ENCODE results near the gene OSTF1. TPM values are rescaled to one million over a fixed set of nuclear protein-coding genes. Genes with fewer than 3 reads are reported as not detected.

OSTF1 gene
- total RNA-seq, 4 donors from 2014 or later = 21.6 to 44.6 (median 32.9) TPM

- Histone ChIP-seq H3K4me1 (peaks cover 0 to 37% (median 7%) of the 10 kb centered on the region in 4 donors), H3K4me3 (peak overlapping the region; percentile 77 to 91 (median 85)), H3K36me3 (peaks cover 0 to 11% (median 0%) of the 10 kb centered on the region in 3 donors), H3K27ac (peak overlapping the region; percentile 98 to 99 (median 98)), H3K9me3 (no peaks in the 10 kb centered on the region), H3K27me3 (no peaks in the 10 kb centered on the region)
- TF ChIP-seq POLR2A (IDR thresholded peaks at IDR 0.05) (peak in 1 of 2 donors; percentile 41), CTCF (IDR thresholded peaks at IDR 0.05) (no peak)
- DNase-seq = peak in 2 of 3 donors; percentile 24 to 63
Measured at GRCh38 chr9:75086541-75087288, 1.6 kb upstream of the OSTF1 start.

- Histone ChIP-seq H3K4me1 (peaks cover 0 to 37% (median 7%) of the 10 kb centered on the region in 4 donors), H3K9me3 (no peaks in the 10 kb centered on the region), H3K36me3 (peaks cover 0 to 4% (median 0%) of the 10 kb centered on the region in 3 donors), H3K27ac (peak overlapping the region; percentile 98 to 99 (median 98)), H3K4me3 (peak overlapping the region; percentile 77 to 91 (median 85)), H3K27me3 (no peaks in the 10 kb centered on the region)
- TF ChIP-seq CTCF (IDR thresholded peaks at IDR 0.05) = peak in 1 of 6 experiments; percentile 1
- TF ChIP-seq POLR2A (IDR thresholded peaks at IDR 0.05) = no peak
- DNase-seq = peak in 2 of 3 donors; percentile 69 to 78
Measured at GRCh38 chr9:75087289-75087823, 958 bp upstream of the OSTF1 start.

- Histone ChIP-seq H3K27me3 (no peaks in the 10 kb centered on the region), H3K27ac (peak overlapping the region; percentile 98 to 99 (median 98)), H3K36me3 (no peaks in the 10 kb centered on the region), H3K4me1 (peaks cover 0 to 34% (median 7%) of the 10 kb centered on the region in 4 donors), H3K9me3 (no peaks in the 10 kb centered on the region), H3K4me3 (peak overlapping the region; percentile 77 to 91 (median 85))
- peak; percentile 68 to 79 (median 74) for DNase-seq
- peak in 5 of 6 experiments; percentile 4 to 52 (median 44) for TF ChIP-seq CTCF (IDR thresholded peaks at IDR 0.05)
- no peak for TF ChIP-seq POLR2A (IDR thresholded peaks at IDR 0.05)
Measured at GRCh38 chr9:75088646-75089372, 495 bp downstream of the OSTF1 start.

- DNase-seq = no peak
- no peaks in the 10 kb centered on the region for H3K36me3 ChIP-seq
- TF ChIP-seq CTCF (IDR thresholded peaks at IDR 0.05) (no peak), POLR2A (IDR thresholded peaks at IDR 0.05) (no peak)
- peak overlapping the region; percentile 77 to 91 (median 85) for H3K4me3 ChIP-seq
- peak overlapping the region; percentile 98 to 99 (median 98) for H3K27ac ChIP-seq
- peaks cover 0 to 28% (median 7%) of the 10 kb centered on the region in 4 donors for H3K4me1 ChIP-seq
- no peaks in the 10 kb centered on the region for H3K27me3 ChIP-seq
- H3K9me3 ChIP-seq = no peaks in the 10 kb centered on the region
Measured at GRCh38 chr9:75089373-75089766, 1.1 kb downstream of the OSTF1 start.

- no peaks in the 10 kb centered on the region for H3K36me3 ChIP-seq
- no peaks in the 10 kb centered on the region for H3K9me3 ChIP-seq
- no peaks in the 10 kb centered on the region for H3K27me3 ChIP-seq
- H3K27ac ChIP-seq = no peak overlapping the region
- H3K4me3 ChIP-seq = peak overlapping the region in 1 of 4 donors; percentile 77
- no peak for DNase-seq
- TF ChIP-seq POLR2A (IDR thresholded peaks at IDR 0.05) (no peak), CTCF (IDR thresholded peaks at IDR 0.05) (no peak)
- peaks cover 0 to 25% (median 7%) of the 10 kb centered on the region in 4 donors for H3K4me1 ChIP-seq
Measured at GRCh38 chr9:75090579-75090978, 2.3 kb downstream of the OSTF1 start.

All from Peyer's patch (tissue), 4 donors.